Natural killer cell (primary cell): Measurements from ENCODE around the gene CDK17. TPM values are rescaled to one million over a fixed set of nuclear protein-coding genes. Genes with fewer than 3 reads are reported as not detected.

Experiments
- ATAC-seq, 3 donors: fragments of 150-1000 bp in 2 of 3; fragments of 200-7000 bp in 1 of 3; cut with Tn5 transposase; 1 replicate in 1 of 3; 2 replicates in 2 of 3; pipeline ENCODE4 v1.10.0; 2021; ENCODE audit warnings: mild to moderate bottlenecking in 2 of 3, moderate library complexity in 2 of 3
- DNase-seq, 2 donors: peaks; one replicate each; pipeline versions ENCODE4 v3.0.0 to v3.0.0-alpha.2; 2013 to 2021; ENCODE audit warnings: mixed read lengths in 1 of 2
- H3K27ac ChIP-seq: one replicate; pipeline ENCODE4 v1.5.1; 2013; ENCODE audit warnings: mild to moderate bottlenecking, low read length
- H3K27me3 ChIP-seq: one replicate; pipeline ENCODE4 v1.6.1; 2013; ENCODE audit warnings: low read length; ENCODE audit not compliant: control insufficient read depth, insufficient read depth
- H3K36me3 ChIP-seq: one replicate; pipeline ENCODE4 v1.6.1; 2013; ENCODE audit warnings: low read length; ENCODE audit not compliant: control insufficient read depth, insufficient read depth
- H3K4me1 ChIP-seq: one replicate; pipeline ENCODE4 v1.6.1; 2013; ENCODE audit warnings: low read length; ENCODE audit not compliant: control insufficient read depth, insufficient read depth
- H3K4me3 ChIP-seq: one replicate; pipeline ENCODE4 v1.5.1; 2013; ENCODE audit warnings: low read length
- H3K9me3 ChIP-seq: one replicate; pipeline ENCODE4 v1.6.1; 2013; ENCODE audit warnings: low read length; ENCODE audit not compliant: control insufficient read depth, insufficient read depth
- H3K27ac Mint-ChIP-seq, 2 donors: one replicate each; pipeline ENCODE4 v1.8.0; 2022; ENCODE audit warnings: mild to moderate bottlenecking in 2 of 2, mixed read lengths in 2 of 2, moderate library complexity in 1 of 2
- H3K27me3 Mint-ChIP-seq, 2 donors: one replicate each; pipeline ENCODE4 v1.8.0; 2022; ENCODE audit warnings: low read depth in 2 of 2, mixed read lengths in 2 of 2
- H3K36me3 Mint-ChIP-seq: one replicate; pipeline ENCODE4 v1.8.0; 2022; ENCODE audit warnings: mixed read lengths
- H3K4me1 Mint-ChIP-seq, 2 donors: one replicate each; pipeline ENCODE4 v1.8.0; 2022; ENCODE audit warnings: mixed read lengths in 2 of 2
- H3K4me3 Mint-ChIP-seq: one replicate; pipeline ENCODE4 v1.8.0; 2022; ENCODE audit warnings: mild to moderate bottlenecking, moderate library complexity, mixed read lengths
- H3K9me3 Mint-ChIP-seq, 2 donors: one replicate each; pipeline ENCODE4 v1.8.0; 2022; ENCODE audit warnings: mixed read lengths in 2 of 2
- WGBS: methylation state at CpG from one replicate; pipeline ENCODE4 v1.1.7; 2013; ENCODE audit warnings: missing lambda C conversion rate; ENCODE audit not compliant: insufficient coverage; 5-methylcytosine and 5-hydroxymethylcytosine counted together
- intact Hi-C: fragments of 100-400 bp; cut with micrococcal nuclease; formaldehyde crosslinking; loops from one replicate; pipeline ENCODE4 v1.14.2; 2022
- total RNA-seq, 4 donors: library from RNA; stranded (reverse); fragments of 120-200 nt in 1 of 4; gene quantifications; one replicate each; pipeline versions ENCODE4 v1.2.3 to v1.2.4, GENCODE V29; 2013 to 2022
- TF ChIP-seq, protein P1 (sequence below): fragments of 200-600 bp; IDR thresholded peaks from one replicate; pipeline ENCODE4 v1.8.0; 2022; ENCODE audit warnings: antibody characterized with exemption

The CDK17 gene
- total RNA-seq, 3 donors from 2014 or later (not counting 1 experiment from before 2014, with no cell fraction given): 199 to 234 (median 232) TPM

DNA sequence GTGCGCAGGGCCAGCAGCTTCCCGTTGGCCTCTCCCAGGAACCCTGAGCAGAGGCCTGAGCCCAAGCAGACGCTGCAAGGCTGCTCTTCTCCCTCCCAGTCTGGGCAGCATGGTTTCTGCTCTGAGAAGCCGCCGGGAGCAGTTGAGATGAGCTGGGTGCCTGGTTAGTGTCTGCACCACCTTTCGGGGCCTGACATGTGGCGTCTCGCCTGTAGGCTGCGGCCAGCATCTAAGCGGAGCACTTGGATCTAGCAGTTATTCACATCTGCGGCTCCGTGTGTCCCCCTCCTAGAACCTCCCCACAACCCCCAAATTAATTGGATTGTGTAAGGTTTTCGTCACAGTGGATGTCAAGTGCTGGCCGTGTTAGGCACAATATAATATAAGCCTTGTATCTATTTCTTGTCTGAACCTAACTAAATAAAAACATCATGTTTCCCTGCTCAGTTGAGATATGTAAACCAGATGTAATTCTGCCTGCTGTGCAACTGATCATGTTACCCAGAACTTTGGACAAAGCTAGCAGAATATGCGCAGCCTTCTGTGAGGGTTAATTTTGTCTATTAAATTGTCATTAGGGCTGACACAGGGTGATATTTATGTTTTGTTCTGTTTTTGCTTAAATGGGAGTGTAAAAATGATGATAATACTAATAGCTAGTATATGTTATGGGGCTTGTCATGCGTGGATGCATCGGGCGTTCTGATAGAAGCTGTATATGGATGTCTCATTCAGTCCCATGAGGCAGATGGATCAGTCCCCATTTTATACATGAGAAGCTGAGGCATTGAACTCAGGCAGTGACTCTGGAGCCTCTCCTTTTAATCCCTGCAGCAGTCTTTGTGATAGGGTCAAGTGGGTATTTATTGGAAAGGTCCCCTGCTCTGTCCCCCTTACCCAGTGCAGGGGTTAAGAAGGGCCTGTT is 160.3 kb downstream of the CDK17 start:
- intact Hi-C loops: loop anchor here (5.0 kb wide), 1 partner anchor 262 kb away; no protein-coding TSS in a partner anchor

DNA sequence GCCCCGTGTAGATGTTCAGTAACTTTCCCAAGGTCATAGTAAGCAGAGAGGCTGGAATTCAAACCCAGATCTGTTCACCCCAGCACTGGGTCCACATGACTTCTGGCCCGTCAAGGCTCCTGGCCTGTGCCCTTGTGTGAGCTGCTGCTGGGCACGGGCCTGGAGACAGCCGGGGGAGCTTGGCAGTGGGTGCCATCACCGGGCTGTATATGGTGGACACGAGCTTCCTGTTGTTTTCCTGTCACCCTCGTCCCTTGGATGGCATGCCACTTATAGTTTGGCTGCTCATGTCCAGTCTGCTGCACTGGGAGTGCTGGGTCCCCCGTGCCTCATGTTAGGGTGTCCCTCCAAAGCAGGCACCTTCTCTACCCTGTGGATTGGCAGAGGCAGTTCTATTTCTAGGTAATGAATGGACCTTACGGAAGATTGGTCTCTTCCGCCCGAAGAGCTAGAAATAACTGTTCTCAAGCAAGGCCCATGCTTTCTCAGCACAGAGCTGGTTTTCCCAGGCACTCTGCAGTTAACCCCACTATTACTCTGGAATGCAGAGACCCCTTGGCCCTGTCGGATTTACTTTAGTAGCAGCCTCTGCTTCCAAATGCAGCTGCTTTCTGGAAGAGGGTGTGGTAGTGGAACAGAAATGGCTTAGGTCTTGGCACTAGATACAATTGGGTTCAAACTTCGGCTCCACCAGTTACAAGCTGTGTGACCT is 161.7 kb downstream of the CDK17 start:
- TF ChIP-seq, protein P1, sequence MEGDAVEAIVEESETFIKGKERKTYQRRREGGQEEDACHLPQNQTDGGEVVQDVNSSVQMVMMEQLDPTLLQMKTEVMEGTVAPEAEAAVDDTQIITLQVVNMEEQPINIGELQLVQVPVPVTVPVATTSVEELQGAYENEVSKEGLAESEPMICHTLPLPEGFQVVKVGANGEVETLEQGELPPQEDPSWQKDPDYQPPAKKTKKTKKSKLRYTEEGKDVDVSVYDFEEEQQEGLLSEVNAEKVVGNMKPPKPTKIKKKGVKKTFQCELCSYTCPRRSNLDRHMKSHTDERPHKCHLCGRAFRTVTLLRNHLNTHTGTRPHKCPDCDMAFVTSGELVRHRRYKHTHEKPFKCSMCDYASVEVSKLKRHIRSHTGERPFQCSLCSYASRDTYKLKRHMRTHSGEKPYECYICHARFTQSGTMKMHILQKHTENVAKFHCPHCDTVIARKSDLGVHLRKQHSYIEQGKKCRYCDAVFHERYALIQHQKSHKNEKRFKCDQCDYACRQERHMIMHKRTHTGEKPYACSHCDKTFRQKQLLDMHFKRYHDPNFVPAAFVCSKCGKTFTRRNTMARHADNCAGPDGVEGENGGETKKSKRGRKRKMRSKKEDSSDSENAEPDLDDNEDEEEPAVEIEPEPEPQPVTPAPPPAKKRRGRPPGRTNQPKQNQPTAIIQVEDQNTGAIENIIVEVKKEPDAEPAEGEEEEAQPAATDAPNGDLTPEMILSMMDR: no peak
- intact Hi-C loops: no loop called here
- peaks cover 85% of the 10 kb centered on the region for H3K4me1 ChIP-seq
- H3K27ac ChIP-seq: peak overlapping the region; percentile 56
- no peaks in the 10 kb centered on the region for H3K27me3 Mint-ChIP-seq
- H3K36me3 ChIP-seq: no peaks in the 10 kb centered on the region
- H3K27ac Mint-ChIP-seq: peak overlapping the region; percentile 87 to 95
- H3K4me1 Mint-ChIP-seq: peaks cover 84 to 91% of the 10 kb centered on the region in 2 donors
- DNase-seq: no peak
- no peaks in the 10 kb centered on the region for H3K9me3 Mint-ChIP-seq
- WGBS: 88% methylated on average over 13 of the region's 13 CpGs
- H3K36me3 Mint-ChIP-seq: no peaks in the 10 kb centered on the region
- no peaks in the 10 kb centered on the region for H3K9me3 ChIP-seq
- no peaks in the 10 kb centered on the region for H3K27me3 ChIP-seq
- H3K4me3 ChIP-seq: no peak overlapping the region
- H3K4me3 Mint-ChIP-seq: peak overlapping the region; percentile 77
- no peak for ATAC-seq

More for the DNA sequence above, 160.3 kb downstream of the CDK17 start:
- H3K9me3 ChIP-seq: no peaks in the 10 kb centered on the region
- TF ChIP-seq, protein P1: no peak
- H3K36me3 Mint-ChIP-seq: no peaks in the 10 kb centered on the region
- no peaks in the 10 kb centered on the region for H3K9me3 Mint-ChIP-seq
- no peaks in the 10 kb centered on the region for H3K27me3 ChIP-seq
- peak overlapping the region; percentile 90 for H3K4me3 Mint-ChIP-seq
- H3K4me1 ChIP-seq: peaks cover 84% of the 10 kb centered on the region
- H3K27ac Mint-ChIP-seq: peak overlapping the region; percentile 87 to 95
- ATAC-seq (no peak), DNase-seq (no peak)
- WGBS: 97% methylated on average over 18 of the region's 18 CpGs
- H3K27me3 Mint-ChIP-seq: no peaks in the 10 kb centered on the region
- H3K27ac ChIP-seq: no peak overlapping the region
- H3K4me1 Mint-ChIP-seq: peaks cover 83 to 86% of the 10 kb centered on the region in 2 donors
- H3K4me3 ChIP-seq: no peak overlapping the region
- no peaks in the 10 kb centered on the region for H3K36me3 ChIP-seq

DNA sequence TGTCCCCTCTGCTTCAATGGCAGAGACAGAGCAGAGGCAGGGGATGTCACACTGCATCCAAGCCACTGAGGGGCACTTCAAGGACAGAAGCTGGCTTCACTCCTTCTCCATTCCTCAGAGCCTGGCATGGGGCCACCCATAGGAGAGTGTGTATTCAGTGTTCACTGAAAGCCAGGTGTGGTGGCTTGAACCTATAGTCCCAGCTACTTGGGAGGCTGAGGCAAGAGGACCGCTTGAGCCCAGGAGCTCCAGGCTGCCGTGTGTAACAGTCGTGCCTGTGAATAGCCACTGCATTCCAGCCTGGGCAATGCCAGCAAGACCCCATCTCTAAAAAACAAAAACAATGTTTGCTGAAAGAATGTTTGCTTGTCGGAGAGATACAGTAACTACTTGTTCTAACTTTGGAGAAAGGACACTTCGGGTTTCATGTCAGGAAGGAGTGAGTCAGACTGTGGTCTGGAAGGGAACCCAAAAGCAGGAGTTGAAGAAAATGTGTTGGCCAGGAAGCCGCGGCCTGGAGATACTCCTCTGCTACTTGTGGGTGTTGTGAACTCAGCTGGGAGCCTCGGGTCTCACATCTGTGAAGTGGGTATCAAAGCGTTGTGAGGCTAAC is 162.7 kb downstream of the CDK17 start:
- Mint-ChIP-seq H3K4me3 (peak overlapping the region; percentile 77), H3K9me3 (no peaks in the 10 kb centered on the region), H3K36me3 (no peaks in the 10 kb centered on the region), H3K27ac (peak overlapping the region; percentile 87 to 95), H3K4me1 (peaks cover 75 to 82% of the 10 kb centered on the region in 2 donors), H3K27me3 (no peaks in the 10 kb centered on the region)
- Histone ChIP-seq H3K4me3 (no peak overlapping the region), H3K27ac (peak overlapping the region; percentile 56), H3K9me3 (no peaks in the 10 kb centered on the region), H3K36me3 (no peaks in the 10 kb centered on the region), H3K4me1 (peaks cover 75% of the 10 kb centered on the region), H3K27me3 (no peaks in the 10 kb centered on the region)
- ATAC-seq (peak; percentile 34 to 54 (median 36)), DNase-seq (peak; percentile 60 to 79)
- 18% methylated on average over 9 of the region's 9 CpGs for WGBS
- intact Hi-C loops: loop anchor here (1.0 kb wide), 2 partner anchors 42 to 164 kb away; no protein-coding TSS in a partner anchor
- TF ChIP-seq, protein P1: no peak
